K562 (cell line): ENCODE measurements around the gene RPL18A. TPM values are rescaled to one million over a fixed set of nuclear protein-coding genes. Genes with fewer than 3 reads are reported as not detected.

Experiments used
- CBX1 ChIP-seq: sonication (generic); IDR thresholded peaks from 2 replicates; pipeline ENCODE4 v1.6.1; 2016; ENCODE audit warnings: antibody characterized with exemption, low read depth, mild to moderate bottlenecking
- CHD4 ChIP-seq: fragments of 200-600 bp; sonication (generic); IDR thresholded peaks from 3 replicates; pipeline ENCODE4 v1.6.1; 2012; ENCODE audit warnings: low read depth, mild to moderate bottlenecking, mixed read lengths, low read length, inconsistent platforms; ENCODE audit not compliant: insufficient read depth, insufficient replicate concordance, poor library complexity, severe bottlenecking
- GATAD2A ChIP-seq: fragments of 450-650 bp; IDR thresholded peaks from 2 replicates; pipeline ENCODE4 v1.6.1; 2017
- HDAC2 ChIP-seq: fragments of 450-650 bp; IDR thresholded peaks from 2 replicates; pipeline ENCODE4 v1.6.1; 2016; ENCODE audit warnings: mild to moderate bottlenecking
- HDAC3 ChIP-seq: fragments of 450-650 bp; IDR thresholded peaks from 2 replicates; pipeline ENCODE4 v1.6.1; 2018; ENCODE audit warnings: borderline replicate concordance, mild to moderate bottlenecking, moderate library complexity; ENCODE audit not compliant: partially characterized antibody
- HMG20A ChIP-seq: fragments of 450-650 bp; formaldehyde crosslinking; conservative IDR thresholded peaks from 2 replicates; pipeline ENCODE4 v1.4.0; 2020; ENCODE audit warnings: mild to moderate bottlenecking, mixed read lengths
- HMG20B ChIP-seq: fragments of 250-450 bp; sonication (Bioruptor Pico); IDR thresholded peaks from 2 replicates; pipeline ENCODE4 v1.5.0; 2021; ENCODE audit warnings: mild to moderate bottlenecking
- MTF1 ChIP-seq: fragments of 250-450 bp; sonication (Bioruptor Pico); IDR thresholded peaks from 2 replicates; pipeline ENCODE4 v1.9.0; 2021; ENCODE audit warnings: moderate library complexity, mild to moderate bottlenecking, inconsistent platforms, borderline replicate concordance
- RBM25 ChIP-seq: fragments of 200-400 bp; formaldehyde crosslinking; IDR thresholded peaks from 2 replicates; pipeline ENCODE4 v1.6.1; 2018; ENCODE audit warnings: low read length, low read depth, moderate library complexity; ENCODE audit not compliant: severe bottlenecking
- RCOR1 ChIP-seq, 2 experiments: IDR thresholded peaks; 2 replicates each; pipeline ENCODE4 v1.6.1; 2012; ENCODE audit warnings: low read depth in 2 of 2, low read length in 2 of 2, borderline replicate concordance in 1 of 2, improper control_type of control experiment in 1 of 2
- RNF2 ChIP-seq: sonication (generic); IDR thresholded peaks from 2 replicates; pipeline ENCODE4 v1.6.1; 2016
- TAF1 ChIP-seq: IDR thresholded peaks from 2 replicates; pipeline ENCODE4 v1.6.1; 2011; ENCODE audit warnings: mild to moderate bottlenecking, low read length, moderate library complexity; ENCODE audit not compliant: insufficient read depth, control insufficient read depth, severe bottlenecking; ENCODE audit errors: extremely low read depth
- ZBTB8A ChIP-seq: fragments of 450-650 bp; IDR thresholded peaks from 2 replicates; pipeline ENCODE4 v1.6.1; 2018; ENCODE audit warnings: mild to moderate bottlenecking, moderate library complexity; ENCODE audit not compliant: partially characterized antibody
- ZFP36 ChIP-seq: fragments of 150-350 bp; IDR thresholded peaks from 2 replicates; pipeline ENCODE4 v1.6.1; 2018; ENCODE audit warnings: low read length, low read depth; ENCODE audit not compliant: partially characterized antibody
- ZFX ChIP-seq: sonication (generic); formaldehyde crosslinking; IDR thresholded peaks from 2 replicates; pipeline ENCODE4 v1.8.0; 2022; ENCODE audit warnings: mild to moderate bottlenecking, missing genetic modification reagents, moderate library complexity
- ZNF232 ChIP-seq: sonication (generic); formaldehyde crosslinking; IDR thresholded peaks from 2 replicates; pipeline ENCODE4 v1.8.0; 2022; ENCODE audit warnings: mild to moderate bottlenecking, missing genetic modification reagents
- ZNF384 ChIP-seq: IDR thresholded peaks from 2 replicates; pipeline ENCODE4 v1.6.1; 2012; ENCODE audit warnings: low read depth, low read length, improper control_type of control experiment
- polyA plus RNA-seq, 8 experiments: library from polyadenylated mRNA; depleted of rRNA in 4 of 8; stranded (reverse) in 5 of 8; unstranded in 3 of 8; fragments of >200 nt; fragmentation: Nextera tagmentation in 2 of 8; fragmentation: Illumina TruSeq in 1 of 8; extraction: Ambion mirVana in 2 of 8; extraction: Trizol in 1 of 8; gene quantifications; 2 replicates each; pipeline versions ENCODE4 v1.2.1 to v1.2.3, GENCODE V29; 2011 to 2014; ENCODE audit warnings: inconsistent platforms in 1 of 8, missing spikeins in 1 of 8
- total RNA-seq, 7 experiments: library from RNA; depleted of rRNA in 6 of 7; stranded (reverse); fragments of >200 nt in 6 of 7; fragmentation: Illumina TruSeq in 2 of 7; extraction: Trizol in 2 of 7; gene quantifications; 2 replicates each; pipeline versions ENCODE4 v1.2.1 to v1.2.3, GENCODE V29; 2011 to 2021; ENCODE audit warnings: low replicate concordance in 1 of 7
- TF ChIP-seq, protein P1 (sequence below): fragments of 250-450 bp; sonication (Bioruptor Pico); IDR thresholded peaks from 2 replicates; pipeline ENCODE4 v1.5.0; 2022; ENCODE audit warnings: mild to moderate bottlenecking
- TF ChIP-seq, protein P2 (sequence below): fragments of 450-650 bp; IDR thresholded peaks from 2 replicates; pipeline ENCODE4 v1.6.1; 2016; ENCODE audit warnings: missing biosample characterization, missing genetic modification characterization
- TF ChIP-seq, protein P3 (sequence below): IDR thresholded peaks from 2 replicates; pipeline ENCODE4 v1.6.1; 2012; ENCODE audit warnings: low read depth, low read length, improper control_type of control experiment, borderline replicate concordance
- TF ChIP-seq, protein P4 (sequence below): sonication (generic); IDR thresholded peaks from 2 replicates; pipeline ENCODE4 v1.6.1; 2016

RPL18A gene
- total and polyA plus RNA-seq, 9 of the 15 experiments (the other 6 are each of a cell fraction or from before 2014, with no cell fraction given), result 626 to 2,882 (median 1,895) TPM

DNA sequence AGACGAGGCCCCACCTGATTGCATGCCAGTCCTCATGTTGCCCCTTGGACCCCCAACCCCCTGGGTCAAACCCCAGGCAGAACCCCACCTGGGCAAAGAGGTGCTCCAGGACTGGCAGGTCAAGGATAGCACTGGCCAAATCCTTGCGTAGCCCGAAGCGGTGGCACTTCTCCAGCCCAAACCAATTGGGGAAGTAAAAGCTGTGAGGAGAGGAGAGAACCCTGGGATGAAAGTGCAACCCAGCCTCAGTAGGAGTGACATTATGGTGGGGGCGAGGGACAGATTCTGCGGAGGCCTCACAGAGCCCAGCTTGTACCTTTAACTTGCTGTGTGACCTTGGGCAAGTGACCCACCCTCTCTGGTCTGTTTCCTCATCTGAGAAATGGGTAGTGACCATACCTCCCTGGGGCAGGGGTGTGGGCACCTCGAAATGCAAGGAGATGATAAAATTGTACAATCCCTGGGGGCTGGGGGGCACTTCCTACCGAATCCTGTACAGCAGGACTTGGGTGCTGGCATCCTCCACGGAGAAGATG lies 16.4 kb upstream of the RPL18A start (continued):
- TF ChIP-seq, protein P1, sequence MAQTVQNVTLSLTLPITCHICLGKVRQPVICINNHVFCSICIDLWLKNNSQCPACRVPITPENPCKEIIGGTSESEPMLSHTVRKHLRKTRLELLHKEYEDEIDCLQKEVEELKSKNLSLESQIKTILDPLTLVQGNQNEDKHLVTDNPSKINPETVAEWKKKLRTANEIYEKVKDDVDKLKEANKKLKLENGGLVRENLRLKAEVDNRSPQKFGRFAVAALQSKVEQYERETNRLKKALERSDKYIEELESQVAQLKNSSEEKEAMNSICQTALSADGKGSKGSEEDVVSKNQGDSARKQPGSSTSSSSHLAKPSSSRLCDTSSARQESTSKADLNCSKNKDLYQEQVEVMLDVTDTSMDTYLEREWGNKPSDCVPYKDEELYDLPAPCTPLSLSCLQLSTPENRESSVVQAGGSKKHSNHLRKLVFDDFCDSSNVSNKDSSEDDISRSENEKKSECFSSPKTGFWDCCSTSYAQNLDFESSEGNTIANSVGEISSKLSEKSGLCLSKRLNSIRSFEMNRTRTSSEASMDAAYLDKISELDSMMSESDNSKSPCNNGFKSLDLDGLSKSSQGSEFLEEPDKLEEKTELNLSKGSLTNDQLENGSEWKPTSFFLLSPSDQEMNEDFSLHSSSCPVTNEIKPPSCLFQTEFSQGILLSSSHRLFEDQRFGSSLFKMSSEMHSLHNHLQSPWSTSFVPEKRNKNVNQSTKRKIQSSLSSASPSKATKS (CRISPR knock-in tag), result no peak
- no peak for TF ChIP-seq ZNF232
- TF ChIP-seq ZBTB8A, result no peak
- peak; percentile 98 for TF ChIP-seq RBM25
- TF ChIP-seq HDAC2, result peak; percentile 66; the same call in 1 of the 2 replicates
- TF ChIP-seq, protein P2, sequence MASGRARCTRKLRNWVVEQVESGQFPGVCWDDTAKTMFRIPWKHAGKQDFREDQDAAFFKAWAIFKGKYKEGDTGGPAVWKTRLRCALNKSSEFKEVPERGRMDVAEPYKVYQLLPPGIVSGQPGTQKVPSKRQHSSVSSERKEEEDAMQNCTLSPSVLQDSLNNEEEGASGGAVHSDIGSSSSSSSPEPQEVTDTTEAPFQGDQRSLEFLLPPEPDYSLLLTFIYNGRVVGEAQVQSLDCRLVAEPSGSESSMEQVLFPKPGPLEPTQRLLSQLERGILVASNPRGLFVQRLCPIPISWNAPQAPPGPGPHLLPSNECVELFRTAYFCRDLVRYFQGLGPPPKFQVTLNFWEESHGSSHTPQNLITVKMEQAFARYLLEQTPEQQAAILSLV (tag), result no peak
- peak; percentile 90 for TF ChIP-seq ZFP36
- TF ChIP-seq, protein P3, sequence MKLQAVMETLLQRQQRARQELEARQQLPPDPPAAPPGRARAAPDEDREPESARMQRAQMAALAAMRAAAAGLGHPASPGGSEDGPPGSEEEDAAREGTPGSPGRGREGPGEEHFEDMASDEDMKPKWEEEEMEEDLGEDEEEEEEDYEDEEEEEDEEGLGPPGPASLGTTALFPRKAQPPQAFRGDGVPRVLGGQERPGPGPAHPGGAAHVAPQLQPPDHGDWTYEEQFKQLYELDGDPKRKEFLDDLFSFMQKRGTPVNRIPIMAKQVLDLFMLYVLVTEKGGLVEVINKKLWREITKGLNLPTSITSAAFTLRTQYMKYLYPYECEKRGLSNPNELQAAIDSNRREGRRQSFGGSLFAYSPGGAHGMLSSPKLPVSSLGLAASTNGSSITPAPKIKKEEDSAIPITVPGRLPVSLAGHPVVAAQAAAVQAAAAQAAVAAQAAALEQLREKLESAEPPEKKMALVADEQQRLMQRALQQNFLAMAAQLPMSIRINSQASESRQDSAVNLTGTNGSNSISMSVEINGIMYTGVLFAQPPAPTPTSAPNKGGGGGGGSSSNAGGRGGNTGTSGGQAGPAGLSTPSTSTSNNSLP, result no peak
- no peak for TF ChIP-seq HMG20A
- TF ChIP-seq ZFX (CRISPR knock-in tag), result no peak
- no peak for TF ChIP-seq MTF1 (CRISPR knock-in tag)
- TF ChIP-seq CHD4, result peak; percentile 22
- no peak; the same call in 1 of the 2 replicates for TF ChIP-seq CBX1
- no peak for TF ChIP-seq HDAC3
- no peak for TF ChIP-seq GATAD2A
- no peak for TF ChIP-seq RNF2
- TF ChIP-seq HMG20B (CRISPR knock-in tag), result no peak
- TF ChIP-seq, protein P4, sequence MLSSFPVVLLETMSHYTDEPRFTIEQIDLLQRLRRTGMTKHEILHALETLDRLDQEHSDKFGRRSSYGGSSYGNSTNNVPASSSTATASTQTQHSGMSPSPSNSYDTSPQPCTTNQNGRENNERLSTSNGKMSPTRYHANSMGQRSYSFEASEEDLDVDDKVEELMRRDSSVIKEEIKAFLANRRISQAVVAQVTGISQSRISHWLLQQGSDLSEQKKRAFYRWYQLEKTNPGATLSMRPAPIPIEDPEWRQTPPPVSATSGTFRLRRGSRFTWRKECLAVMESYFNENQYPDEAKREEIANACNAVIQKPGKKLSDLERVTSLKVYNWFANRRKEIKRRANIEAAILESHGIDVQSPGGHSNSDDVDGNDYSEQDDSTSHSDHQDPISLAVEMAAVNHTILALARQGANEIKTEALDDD, result no peak
- peak in 1 of 2 experiments; percentile 48; a peak in 1 of 4 replicates for TF ChIP-seq RCOR1 (IDR thresholded peaks at IDR 0.05; ENCODE audit: borderline replicate concordance in 1 of 2, low read depth in 2 of 2, low read length in 2 of 2)
- no peak for TF ChIP-seq ZNF384
- no peak for TF ChIP-seq TAF1
